IMR-90 (cell line): ENCODE results near the gene INO80B. TPM values are rescaled to one million over a fixed set of nuclear protein-coding genes. Genes with fewer than 3 reads are reported as not detected.

Experiments
- ATAC-seq: fragments of 200-7000 bp; cut with Tn5 transposase; 2 replicates; pipeline ENCODE4 v1.9.1; 2020; ENCODE audit warnings: low read depth, mild to moderate bottlenecking, moderate library complexity
- BruUV-seq: library from RNA; stranded (reverse); fragments of 400-500 nt; replicated peaks from 2 replicates; lab custom pipeline; 2021; lab: Mats Ljungman, UMichigan
- CTCF ChIA-PET: fragments of 300-600 bp; formaldehyde crosslinking; extraction: SDS; loops from one replicate; lab custom pipeline; 2021; ENCODE audit warnings: antibody characterized with exemption; lab: Yijun Ruan, JAX
- POLR2A ChIA-PET: fragments of 300-600 bp; sonication (Branson Sonifier 250); formaldehyde crosslinking; loops from one replicate; lab custom pipeline; 2022; ENCODE audit warnings: antibody characterized with exemption; ENCODE audit not compliant: unreplicated experiment; lab: Charles Lee
- DNase-seq: peaks from one replicate; pipeline ENCODE4 v3.0.0; 2013
- H2AFZ ChIP-seq: replicated peaks from 2 replicates; pipeline ENCODE3; 2013; ENCODE audit warnings: low read length, mild to moderate bottlenecking; ENCODE audit not compliant: poor library complexity
- H2AK5ac ChIP-seq: 2 replicates; pipeline ENCODE4 v1.6.1; 2013; ENCODE audit warnings: low read depth, low read length, inconsistent platforms
- H2AK9ac ChIP-seq: replicated peaks from 2 replicates; pipeline ENCODE3; 2013; ENCODE audit warnings: mild to moderate bottlenecking, low read depth, low read length, moderate library complexity; ENCODE audit not compliant: poor library complexity
- H2BK120ac ChIP-seq: 2 replicates; pipeline ENCODE4 v1.6.1; 2013; ENCODE audit warnings: low read depth, low read length, inconsistent platforms
- H2BK15ac ChIP-seq: 3 replicates; pipeline ENCODE4 v1.6.1; 2013; ENCODE audit warnings: low read depth, low read length, inconsistent platforms
- H2BK20ac ChIP-seq: 2 replicates; pipeline ENCODE4 v1.6.1; 2013; ENCODE audit warnings: low read depth, mild to moderate bottlenecking, inconsistent platforms, low read length, moderate library complexity
- H2BK5ac ChIP-seq: 2 replicates; pipeline ENCODE4 v1.6.1; 2013; ENCODE audit warnings: mild to moderate bottlenecking, low read depth, low read length, inconsistent platforms; ENCODE audit not compliant: poor library complexity, severe bottlenecking
- H3K14ac ChIP-seq: replicated peaks from 2 replicates; pipeline ENCODE4 v1.6.1; 2013; ENCODE audit warnings: low read depth, low read length, inconsistent platforms
- H3K18ac ChIP-seq: 2 replicates; pipeline ENCODE4 v1.6.1; 2013; ENCODE audit warnings: low read depth, low read length, control low read depth
- H3K23ac ChIP-seq: 2 replicates; pipeline ENCODE4 v1.6.1; 2013; ENCODE audit warnings: low read depth, low read length, inconsistent platforms
- H3K27ac ChIP-seq: 2 replicates; pipeline ENCODE4 v1.5.1; 2013; ENCODE audit warnings: mild to moderate bottlenecking, control low read depth, low read length; ENCODE audit not compliant: insufficient read depth
- H3K27me3 ChIP-seq: 2 replicates; pipeline ENCODE4 v1.6.1; 2013; ENCODE audit warnings: low read length; ENCODE audit not compliant: control insufficient read depth, insufficient read depth
- H3K36me3 ChIP-seq: 2 replicates; pipeline ENCODE4 v1.6.1; 2013; ENCODE audit warnings: low read length, mixed read lengths; ENCODE audit not compliant: control insufficient read depth, insufficient read depth
- H3K4ac ChIP-seq: 2 replicates; pipeline ENCODE4 v1.6.1; 2013; ENCODE audit warnings: low read depth, low read length, inconsistent platforms
- H3K4me1 ChIP-seq: 2 replicates; pipeline ENCODE4 v1.6.1; 2013; ENCODE audit warnings: low read length, mixed read lengths; ENCODE audit not compliant: control insufficient read depth, insufficient read depth
- H3K4me2 ChIP-seq: 2 replicates; pipeline ENCODE4 v1.6.1; 2013; ENCODE audit warnings: low read depth, mild to moderate bottlenecking, control low read depth, low read length, moderate library complexity
- H3K4me3 ChIP-seq: 2 replicates; pipeline ENCODE4 v1.5.1; 2013; ENCODE audit warnings: low read depth, mild to moderate bottlenecking, control low read depth, low read length, moderate library complexity; ENCODE audit not compliant: insufficient read depth
- H3K56ac ChIP-seq: 2 replicates; pipeline ENCODE4 v1.6.1; 2013; ENCODE audit warnings: low read length, inconsistent platforms; ENCODE audit not compliant: insufficient read depth; ENCODE audit errors: extremely low read depth
- H3K79me1 ChIP-seq, 2 experiments: 2 replicates each; pipeline ENCODE4 v1.6.1; 2013; ENCODE audit warnings: low read length in 2 of 2, inconsistent platforms in 1 of 2, low read depth in 1 of 2
- H3K9ac ChIP-seq: 2 replicates; pipeline ENCODE4 v1.6.1; 2013; ENCODE audit warnings: low read depth, low read length, control low read depth
- H3K9me1 ChIP-seq: 2 replicates; pipeline ENCODE4 v1.6.1; 2013; ENCODE audit warnings: low read length, inconsistent platforms; ENCODE audit not compliant: insufficient read depth
- H3K9me3 ChIP-seq: 2 replicates; pipeline ENCODE4 v1.6.1; 2013; ENCODE audit warnings: low read length; ENCODE audit not compliant: control insufficient read depth, insufficient read depth
- H4K20me1 ChIP-seq: 2 replicates; pipeline ENCODE4 v1.6.1; 2013; ENCODE audit warnings: low read length, inconsistent platforms; ENCODE audit not compliant: insufficient read depth
- H4K5ac ChIP-seq: 2 replicates; pipeline ENCODE4 v1.6.1; 2013; ENCODE audit warnings: mild to moderate bottlenecking, low read depth, low read length, control low read depth
- H4K8ac ChIP-seq, 2 experiments: 2 replicates each; pipeline ENCODE4 v1.6.1; 2013; ENCODE audit warnings: low read depth in 2 of 2, low read length in 2 of 2, control low read depth in 1 of 2, inconsistent platforms in 1 of 2
- H4K91ac ChIP-seq: 2 replicates; pipeline ENCODE4 v1.6.1; 2013; ENCODE audit warnings: low read depth, low read length, inconsistent platforms; ENCODE audit not compliant: insufficient read depth
- BHLHE40 ChIP-seq: fragments of 150-350 bp; IDR thresholded peaks from 2 replicates; pipeline ENCODE4 v1.6.1; 2016; ENCODE audit warnings: mild to moderate bottlenecking, low read depth, low read length
- CEBPB ChIP-seq: IDR thresholded peaks from 2 replicates; pipeline ENCODE4 v1.6.1; 2012; ENCODE audit warnings: low read depth, low read length, improper control_type of control experiment
- CHD1 ChIP-seq: IDR thresholded peaks from 2 replicates; pipeline ENCODE4 v1.6.1; 2012; ENCODE audit warnings: low read depth, low read length, improper control_type of control experiment
- CTCF ChIP-seq: conservative IDR thresholded peaks from 2 replicates; pipeline ENCODE4 v1.5.1; 2012; ENCODE audit warnings: mild to moderate bottlenecking, low read depth, low read length, improper control_type of control experiment
- ELK1 ChIP-seq: fragments of 150-350 bp; IDR thresholded peaks from 2 replicates; pipeline ENCODE4 v1.6.1; 2016; ENCODE audit warnings: low read depth, mild to moderate bottlenecking, low read length, moderate library complexity, borderline replicate concordance
- FOS ChIP-seq: fragments of 150-350 bp; IDR thresholded peaks from 2 replicates; pipeline ENCODE4 v1.6.1; 2016; ENCODE audit warnings: low read depth, low read length
- MAFK ChIP-seq: IDR thresholded peaks from 2 replicates; pipeline ENCODE4 v1.6.1; 2012; ENCODE audit warnings: low read depth, low read length, improper control_type of control experiment
- MAZ ChIP-seq: IDR thresholded peaks from 2 replicates; pipeline ENCODE4 v1.6.1; 2012; ENCODE audit warnings: low read depth, mild to moderate bottlenecking, low read length, improper control_type of control experiment, moderate library complexity, borderline replicate concordance
- MXI1 ChIP-seq: IDR thresholded peaks from 2 replicates; pipeline ENCODE4 v1.6.1; 2012; ENCODE audit warnings: low read depth, mild to moderate bottlenecking, low read length, moderate library complexity, borderline replicate concordance
- NFE2L2 ChIP-seq: fragments of 150-350 bp; IDR thresholded peaks from 2 replicates; pipeline ENCODE4 v1.6.1; 2016; ENCODE audit warnings: low read depth, mild to moderate bottlenecking, low read length
- POLR2A ChIP-seq: IDR thresholded peaks from 2 replicates; pipeline ENCODE4 v1.6.1; 2012; ENCODE audit warnings: mild to moderate bottlenecking, low read depth, low read length
- RAD21 ChIP-seq: IDR thresholded peaks from 2 replicates; pipeline ENCODE4 v1.6.1; 2012; ENCODE audit warnings: low read length, improper control_type of control experiment
- RCOR1 ChIP-seq: IDR thresholded peaks from 2 replicates; pipeline ENCODE4 v1.6.1; 2012; ENCODE audit warnings: mild to moderate bottlenecking, low read length, improper control_type of control experiment; ENCODE audit not compliant: insufficient replicate concordance
- RFX5 ChIP-seq: IDR thresholded peaks from 2 replicates; pipeline ENCODE4 v1.8.0; 2012; ENCODE audit warnings: low read depth, mild to moderate bottlenecking, low read length, moderate library complexity
- SMC3 ChIP-seq: fragments of 150-350 bp; IDR thresholded peaks from 2 replicates; pipeline ENCODE4 v1.6.1; 2016; ENCODE audit warnings: low read depth, mild to moderate bottlenecking, antibody characterized with exemption, low read length, moderate library complexity
- USF2 ChIP-seq: fragments of 150-350 bp; IDR thresholded peaks from 2 replicates; pipeline ENCODE4 v1.6.1; 2017; ENCODE audit warnings: mild to moderate bottlenecking, antibody characterized with exemption, low read length, low read depth
- WGBS, 2 experiments: methylation state at CpG; one replicate each; pipeline versions ENCODE4 v1.1.5 to v1.1.7; 2013; ENCODE audit warnings: missing lambda C conversion rate in 2 of 2; ENCODE audit not compliant: insufficient read length in 1 of 2; ENCODE audit errors: extremely low coverage in 2 of 2; 5-methylcytosine and 5-hydroxymethylcytosine counted together
- dilution Hi-C: fragments of 300-500 bp; cut with HindIII; formaldehyde crosslinking; loops from one replicate; pipeline ENCODE4 v1.14.3; 2018; ENCODE audit warnings: low sequenced_read_pairs; ENCODE audit not compliant: unreplicated experiment
- in situ Hi-C: fragments of 300-500 bp; cut with MboI; formaldehyde crosslinking; loops from 3 replicates; pipeline ENCODE4 v1.14.3; 2019; ENCODE audit warnings: low sequenced_read_pairs, inconsistent platforms, mixed read lengths
- intact Hi-C: fragments of 100-400 bp; cut with micrococcal nuclease; formaldehyde crosslinking; loops from 2 replicates; pipeline ENCODE4 v1.10.0; 2022
- polyA plus RNA-seq, 3 experiments: library from polyadenylated mRNA; depleted of rRNA; stranded (reverse); fragments of >200 nt; gene quantifications; 2 replicates each; pipeline ENCODE4 v1.2.3, GENCODE V29; 2012; ENCODE audit warnings: low replicate concordance in 1 of 3
- total RNA-seq: library from RNA; depleted of rRNA; stranded (reverse); fragments of >200 nt; gene quantifications from 2 replicates; pipeline ENCODE4 v1.2.3, GENCODE V29; 2012

Gene INO80B
- total and polyA plus RNA-seq, 2 of the 4 experiments (the other 2 are of a cell fraction): 4.5 to 10.5 TPM

GRCh38 chr2:74426181-74426758, 28.6 kb upstream of the INO80B start:
- no peak overlapping the region for H3K9ac ChIP-seq
- DNase-seq: no peak
- 0 out of 2 replicates have a peak, but pooled peaks cover 3% of the 10 kb centered on the region for H4K20me1 ChIP-seq
- in situ Hi-C loops: no loop called here
- CTCF ChIA-PET: no interaction called here
- no peak overlapping the region for H4K5ac ChIP-seq
- H2BK5ac ChIP-seq: no peak overlapping the region
- no peak overlapping the region for H2BK20ac ChIP-seq
- no peak overlapping the region for H3K18ac ChIP-seq
- ATAC-seq: no peak
- POLR2A ChIA-PET: no interaction called here
- H3K56ac ChIP-seq: no peak overlapping the region
- intact Hi-C loops: no loop called here
- no peak for TF ChIP-seq FOS
- TF ChIP-seq MAZ: no peak
- TF ChIP-seq USF2: no peak
- TF ChIP-seq RAD21: no peak
- TF ChIP-seq CTCF: no peak
- no peak for TF ChIP-seq MAFK
- no peak for TF ChIP-seq RFX5
- TF ChIP-seq BHLHE40: no peak
- no peak for TF ChIP-seq CHD1
- no peak for TF ChIP-seq CEBPB
- no peak for TF ChIP-seq MXI1
- TF ChIP-seq NFE2L2: no peak
- no peak for TF ChIP-seq ELK1
- no peak for TF ChIP-seq SMC3
- TF ChIP-seq RCOR1: no peak
- no peak for TF ChIP-seq POLR2A
- no peak overlapping the region for H2AFZ ChIP-seq
- H3K4me3 ChIP-seq: no peak overlapping the region
- no peak overlapping the region for H3K27ac ChIP-seq
- H3K14ac ChIP-seq: no peak overlapping the region
- no TSS peak for BruUV-seq
- H3K79me1 ChIP-seq: peaks cover 2 to 8% of the 10 kb centered on the region in 2 experiments; a peak in 2 of 4 replicates
- no peaks in the 10 kb centered on the region for H3K27me3 ChIP-seq
- H2BK120ac ChIP-seq: no peak overlapping the region
- dilution Hi-C loops: no loop called here
- no peak overlapping the region for H2AK5ac ChIP-seq
- peaks cover 5% of the 10 kb centered on the region for H3K9me1 ChIP-seq
- H3K4me2 ChIP-seq: no peak overlapping the region
- peaks cover 60% of the 10 kb centered on the region for H3K36me3 ChIP-seq
- H2BK15ac ChIP-seq: no peak overlapping the region
- no CpG with 5 or more reads among the region's 14 CpGs for WGBS, 2 experiments
- no peak overlapping the region for H3K4ac ChIP-seq
- H4K8ac ChIP-seq: no peak overlapping the region
- H3K23ac ChIP-seq: no peak overlapping the region
- H3K9me3 ChIP-seq: no peaks in the 10 kb centered on the region
- peaks cover 3% of the 10 kb centered on the region for H3K4me1 ChIP-seq
- H4K91ac ChIP-seq: no peak overlapping the region
- H2AK9ac ChIP-seq: no peak overlapping the region
